CD4-positive, alpha-beta T cell (primary cell): ENCODE measurements around the gene UBE2Q1. TPM values are rescaled to one million over a fixed set of nuclear protein-coding genes. Genes with fewer than 3 reads are reported as not detected.

Source experiments
- ATAC-seq: fragments of 200-7000 bp; cut with Tn5 transposase; one replicate; pipeline ENCODE4 v1.10.0; 2022; ENCODE audit warnings: mild to moderate bottlenecking; ENCODE audit not compliant: poor library complexity
- CTCF ChIA-PET: fragments of 350-600 bp; sonication (Branson Sonifier 250); formaldehyde crosslinking; loops from one replicate; lab custom pipeline; 2021; ENCODE audit warnings: antibody characterized with exemption, inconsistent platforms; lab: Charles Lee
- POLR2A ChIA-PET: fragments of 350-600 bp; sonication (Branson Sonifier 250); formaldehyde crosslinking; loops from one replicate; lab custom pipeline; 2021; ENCODE audit warnings: antibody characterized with exemption, inconsistent platforms; lab: Charles Lee
- DNase-seq, 14 experiments: peaks; one replicate each; pipeline ENCODE4 v3.0.0-alpha.2; 2013 to 2020; ENCODE audit warnings: mixed read lengths in 2 of 14
- H3K27ac ChIP-seq, 2 donors: one replicate each; pipeline versions ENCODE4 v1.5.1 to v1.7.0; 2013; ENCODE audit warnings: low read length in 2 of 2, low read depth in 1 of 2, mild to moderate bottlenecking in 1 of 2
- H3K27me3 ChIP-seq, 2 experiments: 1 replicate in 1 of 2; 2 replicates in 1 of 2; pipeline versions ENCODE4 v1.6.1 to v1.7.0; 2013; ENCODE audit warnings: low read length in 2 of 2, control low read depth in 1 of 2, mild to moderate bottlenecking in 1 of 2, moderate library complexity in 1 of 2; ENCODE audit not compliant: insufficient read depth in 2 of 2, control insufficient read depth in 1 of 2
- H3K36me3 ChIP-seq: one replicate; pipeline ENCODE4 v1.6.1; 2013; ENCODE audit warnings: low read length, control low read depth; ENCODE audit not compliant: insufficient read depth
- H3K4me1 ChIP-seq: one replicate; pipeline ENCODE4 v1.6.1; 2013; ENCODE audit warnings: low read length, control low read depth; ENCODE audit not compliant: insufficient read depth
- H3K4me3 ChIP-seq: one replicate; pipeline ENCODE4 v1.5.1; 2013; ENCODE audit warnings: mild to moderate bottlenecking, low read length, moderate library complexity
- H3K9me3 ChIP-seq, 2 experiments: 1 replicate in 1 of 2; 2 replicates in 1 of 2; pipeline versions ENCODE4 v1.6.1 to v1.7.0; 2013; ENCODE audit warnings: low read length in 2 of 2, mild to moderate bottlenecking in 2 of 2, control low read depth in 1 of 2, moderate library complexity in 1 of 2; ENCODE audit not compliant: control insufficient read depth in 1 of 2, insufficient read depth in 1 of 2
- H3K27ac Mint-ChIP-seq: one replicate; pipeline ENCODE4 v1.8.0; 2020; ENCODE audit warnings: mixed read lengths
- H3K27me3 Mint-ChIP-seq: one replicate; pipeline ENCODE4 v1.8.0; 2021; ENCODE audit warnings: mixed read lengths
- H3K36me3 Mint-ChIP-seq: one replicate; pipeline ENCODE4 v1.8.0; 2021; ENCODE audit warnings: low read depth, mixed read lengths
- H3K4me1 Mint-ChIP-seq: one replicate; pipeline ENCODE4 v1.8.0; 2021; ENCODE audit warnings: low read depth, mixed read lengths
- H3K4me3 Mint-ChIP-seq: one replicate; pipeline ENCODE4 v1.8.0; 2020; ENCODE audit warnings: mild to moderate bottlenecking, mixed read lengths
- H3K9me3 Mint-ChIP-seq: one replicate; pipeline ENCODE4 v1.8.0; 2020; ENCODE audit warnings: mixed read lengths
- intact Hi-C, 2 experiments: fragments of 100-400 bp; cut with DNase I in 1 of 2; cut with micrococcal nuclease in 1 of 2; formaldehyde crosslinking; loops; one replicate each; pipeline versions ENCODE4 v1.15.1 to v1.9.0; 2023 to 2025; cut with DNase I, micrococcal nuclease
- total RNA-seq, 174 experiments: library from RNA in 2 of 174; stranded (reverse) in 2 of 174; gene quantifications; one replicate each; pipeline ENCODE4 v1.2.3 and lab custom pipeline; 2021 to 2026
- TF ChIP-seq, protein P1 (sequence below): fragments of 200-600 bp; IDR thresholded peaks from one replicate; pipeline ENCODE4 v1.8.0; 2022; ENCODE audit warnings: antibody characterized with exemption, mild to moderate bottlenecking

UBE2Q1 gene
- total RNA-seq, 2 experiments from 2014 or later, result 78.7 to 82.3 TPM

DNA sequence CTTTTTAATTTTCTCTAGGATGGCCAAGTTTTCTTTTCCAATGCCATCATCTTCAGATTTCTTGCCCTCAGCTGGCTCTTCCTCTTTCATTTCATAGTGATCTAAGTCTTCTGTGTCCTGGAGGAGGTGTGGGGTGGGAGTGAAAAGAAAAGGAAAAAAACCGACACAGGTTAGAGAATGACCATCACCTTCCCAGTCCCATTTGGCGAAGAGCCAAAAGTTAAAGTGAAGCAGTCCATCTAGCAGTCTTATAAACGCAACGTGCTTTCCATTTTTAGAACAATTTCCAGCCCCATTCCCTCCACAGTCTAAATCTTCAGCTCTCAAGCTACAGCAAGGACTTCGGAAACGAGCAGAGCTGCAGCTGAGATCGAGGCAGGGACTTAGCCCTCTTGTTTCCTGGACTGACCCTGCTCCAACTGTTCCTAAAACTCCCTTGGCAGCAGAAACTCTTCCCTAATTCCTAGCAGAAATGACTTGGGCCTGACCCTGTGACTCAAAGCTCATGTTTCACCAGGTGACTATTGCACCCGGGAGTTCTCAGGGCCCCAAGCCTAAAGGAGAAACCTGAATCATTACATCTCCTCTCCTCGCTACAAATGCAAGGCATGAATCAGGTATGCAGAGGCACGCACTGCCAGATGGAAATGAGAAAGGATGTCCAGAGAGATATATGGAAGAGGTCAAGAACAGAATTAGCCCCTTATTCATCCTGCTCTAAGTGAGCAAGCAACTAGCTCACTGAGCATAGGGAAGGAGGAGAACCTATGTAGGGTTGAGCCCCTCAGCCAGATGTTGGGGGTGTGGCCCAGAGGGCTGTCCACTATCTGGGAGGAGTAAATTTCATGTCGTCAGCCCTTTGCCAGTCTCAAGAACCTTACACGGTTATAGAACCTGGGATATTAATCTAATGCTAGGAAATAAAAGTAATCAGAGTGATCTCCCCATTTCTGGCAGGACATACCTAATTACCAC lies 5.1 kb downstream of the UBE2Q1 start:
- no peak overlapping the region for H3K4me3 Mint-ChIP-seq

DNA sequence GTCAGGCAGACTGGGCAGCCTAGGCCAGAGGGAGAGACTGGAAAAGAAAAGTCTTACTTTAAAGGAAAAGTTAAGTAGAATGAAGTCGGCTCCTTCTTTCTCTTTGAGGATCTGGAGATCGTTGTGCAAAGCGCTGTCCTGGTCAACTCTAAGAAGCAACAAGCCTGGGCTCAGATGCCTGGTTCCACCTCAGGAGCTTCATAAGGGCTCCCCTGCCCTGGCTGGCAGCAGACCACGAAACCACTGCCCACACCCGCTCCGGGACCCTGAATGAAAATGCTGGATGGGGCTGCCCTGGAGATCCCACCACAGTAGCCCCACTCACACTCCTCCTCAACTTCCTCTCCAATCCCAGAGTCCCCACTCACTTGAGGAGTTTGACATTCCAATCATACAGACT lies 6.4 kb downstream of the UBE2Q1 start:
- H3K4me1 Mint-ChIP-seq, result peaks cover 25% of the 10 kb centered on the region
- no peak overlapping the region for H3K4me3 Mint-ChIP-seq
- no peaks in the 10 kb centered on the region for H3K9me3 Mint-ChIP-seq
- H3K27ac ChIP-seq, result no peak overlapping the region
- ATAC-seq (no peak), DNase-seq (no peak)
- POLR2A ChIA-PET, result interaction anchor here (0.6 kb wide), 1 partner anchor 370 kb away, joined by 4 read pairs; no protein-coding TSS in a partner anchor
- CTCF ChIA-PET, result no interaction called here
- peaks cover 85% of the 10 kb centered on the region for H3K36me3 Mint-ChIP-seq
- H3K27me3 Mint-ChIP-seq, result no peaks in the 10 kb centered on the region
- intact Hi-C loops, result loop anchor here in 1 of 2 experiments (10.0 kb wide), 2 partner anchors 357 to 533 kb away; partner anchors contain the start of gene TPM3
- H3K4me3 ChIP-seq, result no peak overlapping the region
- H3K4me1 ChIP-seq, result peaks cover 26% of the 10 kb centered on the region
- H3K27me3 ChIP-seq, result no peaks in the 10 kb centered on the region
- H3K36me3 ChIP-seq, result peaks cover 74% of the 10 kb centered on the region
- TF ChIP-seq, protein P1, sequence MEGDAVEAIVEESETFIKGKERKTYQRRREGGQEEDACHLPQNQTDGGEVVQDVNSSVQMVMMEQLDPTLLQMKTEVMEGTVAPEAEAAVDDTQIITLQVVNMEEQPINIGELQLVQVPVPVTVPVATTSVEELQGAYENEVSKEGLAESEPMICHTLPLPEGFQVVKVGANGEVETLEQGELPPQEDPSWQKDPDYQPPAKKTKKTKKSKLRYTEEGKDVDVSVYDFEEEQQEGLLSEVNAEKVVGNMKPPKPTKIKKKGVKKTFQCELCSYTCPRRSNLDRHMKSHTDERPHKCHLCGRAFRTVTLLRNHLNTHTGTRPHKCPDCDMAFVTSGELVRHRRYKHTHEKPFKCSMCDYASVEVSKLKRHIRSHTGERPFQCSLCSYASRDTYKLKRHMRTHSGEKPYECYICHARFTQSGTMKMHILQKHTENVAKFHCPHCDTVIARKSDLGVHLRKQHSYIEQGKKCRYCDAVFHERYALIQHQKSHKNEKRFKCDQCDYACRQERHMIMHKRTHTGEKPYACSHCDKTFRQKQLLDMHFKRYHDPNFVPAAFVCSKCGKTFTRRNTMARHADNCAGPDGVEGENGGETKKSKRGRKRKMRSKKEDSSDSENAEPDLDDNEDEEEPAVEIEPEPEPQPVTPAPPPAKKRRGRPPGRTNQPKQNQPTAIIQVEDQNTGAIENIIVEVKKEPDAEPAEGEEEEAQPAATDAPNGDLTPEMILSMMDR, result no peak
- H3K27ac Mint-ChIP-seq, result no peak overlapping the region
- H3K9me3 ChIP-seq, result no peaks in the 10 kb centered on the region

More for the DNA sequence above, 5.1 kb downstream of the UBE2Q1 start:
- Mint-ChIP-seq H3K27me3 (no peaks in the 10 kb centered on the region), H3K9me3 (no peaks in the 10 kb centered on the region), H3K36me3 (peaks cover 88% of the 10 kb centered on the region), H3K4me1 (peaks cover 31% of the 10 kb centered on the region), H3K27ac (no peak overlapping the region)
- Histone ChIP-seq H3K27ac (no peak overlapping the region), H3K4me3 (no peak overlapping the region), H3K4me1 (peaks cover 36% of the 10 kb centered on the region), H3K27me3 (no peaks in the 10 kb centered on the region), H3K36me3 (peaks cover 74% of the 10 kb centered on the region), H3K9me3 (no peaks in the 10 kb centered on the region)
- TF ChIP-seq, protein P1, result no peak
- ATAC-seq (no peak), DNase-seq (no peak)
- CTCF ChIA-PET, result interaction anchor here (1.3 kb wide), 1 partner anchor 74 kb away, joined by 3 read pairs; no protein-coding TSS in a partner anchor
- POLR2A ChIA-PET, result interaction anchor here (0.8 to 1.0 kb wide), 2 partner anchors 74 to 334 kb away, joined by 3 to 4 read pairs; no protein-coding TSS in a partner anchor
- intact Hi-C loops, result loop anchor here in 1 of 2 experiments (10.0 kb wide), 2 partner anchors 359 to 531 kb away; partner anchors contain the start of gene TPM3

DNA sequence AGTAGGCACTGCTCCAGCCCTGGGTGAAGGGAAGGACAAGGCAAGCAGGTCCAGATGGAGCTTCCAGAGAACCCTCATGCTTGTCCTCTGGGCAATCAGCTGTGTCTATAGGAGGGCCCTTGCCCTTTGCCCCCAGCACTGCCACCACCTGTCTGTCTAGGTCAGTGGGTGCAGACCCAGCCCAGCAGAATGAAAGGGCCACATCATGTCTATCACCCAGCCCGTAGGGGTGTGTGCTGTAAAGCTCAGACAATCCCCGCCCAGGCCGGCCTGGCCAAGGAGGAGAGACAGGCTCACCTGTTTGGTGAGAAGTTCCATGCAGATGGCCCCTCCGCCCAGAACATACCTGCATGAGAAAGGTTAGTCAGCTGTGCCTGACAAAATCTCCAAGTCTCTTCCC lies 7.0 kb downstream of the UBE2Q1 start:
- no peak for DNase-seq
- Mint-ChIP-seq H3K4me3 (no peak overlapping the region), H3K36me3 (peaks cover 83% of the 10 kb centered on the region), H3K27me3 (no peaks in the 10 kb centered on the region), H3K27ac (no peak overlapping the region), H3K4me1 (peaks cover 20% of the 10 kb centered on the region), H3K9me3 (no peaks in the 10 kb centered on the region)
- Histone ChIP-seq H3K27ac (no peak overlapping the region), H3K4me3 (no peak overlapping the region), H3K4me1 (peaks cover 20% of the 10 kb centered on the region), H3K36me3 (peaks cover 74% of the 10 kb centered on the region), H3K9me3 (no peaks in the 10 kb centered on the region), H3K27me3 (no peaks in the 10 kb centered on the region)
- ChIA-PET POLR2A (no interaction called here), CTCF (no interaction called here)
- TF ChIP-seq, protein P1, result no peak
- intact Hi-C loops, result loop anchor here in 1 of 2 experiments (10.0 kb wide), 2 partner anchors 357 to 533 kb away; partner anchors contain the start of gene TPM3
- ATAC-seq, result no peak
